Dermis blood vessel endothelial cell (primary cell): Measurements from ENCODE around the gene OR5A2. TPM values are rescaled to one million over a fixed set of nuclear protein-coding genes. Genes with fewer than 3 reads are reported as not detected.
"Not testable (repeated sequence)": the region's sequence is repeated elsewhere in the genome, so short reads cannot be mapped to it uniquely, and the experiment has no call there.

ENCODE experiments used
- DNase-seq: peaks from one replicate; pipeline ENCODE4 v3.0.0; 2010
- total RNA-seq: library from RNA; depleted of rRNA; stranded (reverse); fragments of >200 nt; gene quantifications from 2 replicates; pipeline ENCODE4 v1.2.3, GENCODE V29; 2014

Gene OR5A2
- total RNA-seq, 1 donor from 2014 or later: not detected

DNA sequence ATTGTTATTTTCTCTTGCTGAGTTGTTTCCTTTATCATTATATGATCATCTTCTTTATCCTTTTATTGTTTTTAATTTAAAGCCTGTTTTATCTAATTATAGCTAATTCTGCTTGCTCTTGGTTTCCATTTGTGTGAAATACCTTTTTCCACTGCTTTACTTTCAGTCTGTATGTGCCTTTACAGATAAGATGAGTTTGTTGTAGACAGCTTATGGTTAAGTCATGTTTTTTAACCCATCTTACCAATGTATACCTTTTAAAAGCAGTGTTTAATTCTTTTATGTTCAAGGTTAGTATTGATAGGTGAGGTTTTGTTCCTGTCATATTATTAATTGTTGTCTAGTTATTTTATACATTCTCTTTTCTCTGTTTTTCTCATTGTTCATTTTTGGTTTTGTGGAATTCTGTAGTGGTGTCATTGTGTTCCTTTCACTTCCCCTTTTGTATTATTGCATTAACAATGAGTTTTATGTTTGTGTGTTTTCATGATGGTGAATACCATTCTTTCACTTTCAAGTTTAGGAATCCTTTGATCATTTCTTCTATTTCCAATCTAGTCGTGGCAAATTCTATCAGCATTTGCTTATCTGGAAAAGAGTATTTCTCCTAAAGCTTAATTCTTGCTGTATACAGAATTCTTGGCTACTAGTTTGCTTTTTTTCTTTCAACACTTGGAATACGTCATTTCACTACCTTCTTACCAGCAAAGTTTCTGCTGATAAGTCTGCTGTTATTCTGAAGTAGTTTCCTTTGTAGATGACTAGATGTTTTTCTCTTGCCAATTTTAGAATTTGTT lies 45.8 kb downstream of the OR5A2 start:
- no peak for DNase-seq

DNA sequence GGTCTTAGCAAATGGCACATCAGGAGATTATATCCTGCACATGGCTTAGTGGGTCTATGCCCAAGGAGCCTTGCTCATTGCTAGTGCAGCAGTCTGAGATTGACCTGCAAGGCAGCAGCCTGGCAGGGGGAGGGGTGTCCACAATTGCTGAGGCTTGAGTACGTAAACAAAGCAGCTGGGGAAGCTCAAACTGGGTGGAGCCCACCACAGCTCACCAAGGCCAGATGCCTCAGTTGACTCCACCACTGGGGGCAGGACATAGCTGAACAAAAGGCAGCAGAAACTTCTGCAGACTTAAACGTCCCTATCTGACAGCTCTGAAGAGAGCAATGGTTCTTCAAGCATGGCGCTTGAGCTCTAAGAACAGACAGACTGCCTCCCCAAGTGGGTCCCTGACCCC lies 53.9 kb downstream of the OR5A2 start:
- not testable (repeated sequence) for DNase-seq

DNA sequence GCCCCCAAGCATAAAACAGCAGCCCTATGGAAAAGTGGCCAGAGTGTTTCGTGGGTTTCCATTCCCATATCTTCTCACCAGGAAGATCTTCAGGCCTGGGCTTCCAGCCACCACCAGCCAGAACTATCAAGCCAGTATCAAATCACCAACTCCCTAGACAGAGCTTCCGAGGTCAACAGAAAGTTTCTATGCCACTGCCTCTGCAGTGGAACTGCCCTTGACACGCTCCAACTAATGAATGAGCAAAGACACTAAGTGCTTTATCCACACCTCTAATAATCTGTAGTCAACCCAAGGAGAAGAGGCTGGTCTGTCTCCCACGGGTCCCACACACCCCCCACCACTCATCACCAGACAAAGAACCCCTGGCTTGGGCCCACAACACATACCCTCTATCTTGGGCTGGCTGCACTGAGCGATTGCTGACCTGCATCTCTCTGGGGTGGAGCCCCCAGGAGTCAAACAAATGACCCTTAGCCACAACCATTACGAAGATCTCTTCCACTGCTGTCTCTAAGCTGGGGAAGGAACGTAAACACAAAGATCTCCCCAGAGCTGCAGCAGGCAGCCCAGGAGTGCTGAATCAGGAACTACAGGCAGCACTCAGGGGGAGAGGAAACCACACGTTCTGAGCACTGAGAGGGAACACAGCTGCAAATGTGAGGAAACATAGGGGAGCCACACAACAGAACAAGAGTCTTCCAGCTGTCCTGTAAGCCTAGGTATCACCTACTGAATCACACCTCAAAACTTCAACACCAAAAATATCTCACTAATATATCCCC lies 57.8 kb downstream of the OR5A2 start:
- DNase-seq: no peak

Other genes with a start within 250 kb of the OR5A2 start
- not detected in 2 replicates for gene MPEG1, start 213.5 kb downstream of the OR5A2 start, total RNA-seq
- not detected in 2 replicates for gene OR5AN1, start 67.5 kb downstream of the OR5A2 start, total RNA-seq
- gene OR5A1, start 10.1 kb upstream of the OR5A2 start, total RNA-seq: under 0.01 TPM in 1 of 2 replicates, not detected in the other
- not detected in 2 replicates for gene OR4D6, start 30.5 kb upstream of the OR5A2 start, total RNA-seq
- gene OR4D10, start 46.9 kb upstream of the OR5A2 start, total RNA-seq: not detected in 2 replicates
- gene OR4D11, start 77.2 kb upstream of the OR5A2 start, total RNA-seq: not detected in 2 replicates
- gene OR4D9, start 85.1 kb upstream of the OR5A2 start, total RNA-seq: under 0.01 TPM in 1 of 2 replicates, not detected in the other
- gene OSBP, start 189.4 kb upstream of the OR5A2 start, total RNA-seq: 41.5 and 68.4 TPM in 2 replicates
- 6.0 and 13.0 TPM in 2 replicates for gene PATL1, start 242.6 kb upstream of the OR5A2 start, total RNA-seq